HG02885 (cell line): ENCODE data around the gene PLS3.

Source experiments
- ATAC-seq: cut with Tn5 transposase; IDR thresholded peaks from one replicate; pipeline ENCODE4 v1.9.1; 2021; ENCODE audit warnings: mild to moderate bottlenecking; ENCODE audit not compliant: unreplicated experiment, poor library complexity

Gene PLS3

DNA sequence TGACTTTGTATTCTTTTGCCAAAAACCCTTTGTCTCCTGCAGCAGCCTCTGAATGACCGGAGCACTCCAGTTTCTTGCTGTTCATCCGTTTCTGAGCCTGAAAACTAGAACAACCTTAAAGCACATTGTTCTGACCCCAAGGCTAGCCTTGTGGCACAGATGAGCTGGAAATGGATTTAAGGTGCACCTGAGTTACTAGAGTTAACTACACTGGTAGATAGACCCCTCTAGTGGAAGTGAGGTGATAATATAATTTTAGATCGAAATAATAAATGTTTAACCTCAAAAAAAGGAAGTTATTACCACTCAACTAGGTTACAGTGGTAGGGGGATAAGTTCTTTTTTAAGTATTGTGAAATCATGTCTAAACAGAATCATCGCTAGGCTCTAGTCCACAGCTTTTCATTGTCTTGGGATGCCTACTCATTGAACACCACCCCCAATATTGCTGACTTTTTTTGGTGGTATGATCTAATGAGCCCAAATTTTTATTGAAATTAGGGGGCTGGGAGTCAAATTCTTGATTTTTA, 2.7 kb downstream of the PLS3 start:
- ATAC-seq = no peak

DNA sequence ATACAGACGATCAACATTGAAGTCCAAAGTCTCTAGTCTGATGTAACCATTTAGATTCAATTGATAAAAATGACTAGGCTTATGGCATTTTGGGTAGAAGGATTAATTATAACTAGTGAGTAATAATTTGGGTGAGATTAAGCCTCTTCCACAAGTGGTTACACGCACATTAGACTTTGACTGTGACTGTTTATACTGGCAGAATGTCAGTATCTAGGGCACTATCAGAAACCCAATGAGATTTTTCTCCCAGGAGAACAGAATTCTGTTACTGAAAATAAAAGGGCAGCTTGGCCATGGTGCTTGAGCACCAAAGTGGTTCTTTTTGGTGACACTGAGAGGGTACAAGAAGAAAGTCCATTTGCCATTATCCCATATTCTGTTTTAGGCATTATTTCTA, 3.3 kb downstream of the PLS3 start:
- ATAC-seq = no peak

DNA sequence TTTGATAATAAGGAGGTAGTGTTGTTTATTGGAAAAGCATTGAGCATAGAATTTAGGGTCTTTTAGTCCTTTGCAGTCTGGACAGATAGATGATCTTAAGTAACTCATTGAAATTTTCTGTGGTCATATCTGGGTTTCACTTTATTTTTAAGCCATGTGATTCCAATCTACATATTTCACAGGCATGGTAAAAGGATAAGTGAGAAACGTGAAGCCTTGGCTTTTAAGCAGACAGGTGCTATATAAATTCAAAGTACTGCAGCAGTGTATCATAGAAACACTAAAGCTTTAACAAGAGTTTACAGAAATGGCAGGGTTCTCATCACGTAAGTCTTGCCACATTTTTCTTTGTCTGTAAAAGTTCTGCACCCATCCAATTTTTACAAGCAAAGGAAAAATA, 4.9 kb downstream of the PLS3 start:
- ATAC-seq = no peak

DNA sequence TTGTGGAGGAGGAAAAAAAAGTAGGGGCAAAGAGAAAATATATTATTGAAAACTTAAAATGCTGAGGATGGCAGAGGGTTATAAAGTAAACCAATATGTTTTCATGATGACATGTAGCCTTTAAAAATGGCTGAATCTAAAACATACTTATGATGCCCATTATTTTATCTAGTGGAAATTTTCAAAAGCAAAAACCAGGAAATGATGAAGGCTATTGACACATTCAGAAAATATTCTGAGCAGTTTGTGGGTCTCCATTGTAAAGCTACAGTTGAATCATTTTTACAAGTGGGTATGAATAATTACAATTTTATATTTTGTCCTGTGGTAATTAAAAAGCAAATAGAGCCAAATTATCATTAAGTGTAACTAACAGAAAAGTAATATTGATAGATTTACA, 10.7 kb downstream of the PLS3 start:
- ATAC-seq = no peak

DNA sequence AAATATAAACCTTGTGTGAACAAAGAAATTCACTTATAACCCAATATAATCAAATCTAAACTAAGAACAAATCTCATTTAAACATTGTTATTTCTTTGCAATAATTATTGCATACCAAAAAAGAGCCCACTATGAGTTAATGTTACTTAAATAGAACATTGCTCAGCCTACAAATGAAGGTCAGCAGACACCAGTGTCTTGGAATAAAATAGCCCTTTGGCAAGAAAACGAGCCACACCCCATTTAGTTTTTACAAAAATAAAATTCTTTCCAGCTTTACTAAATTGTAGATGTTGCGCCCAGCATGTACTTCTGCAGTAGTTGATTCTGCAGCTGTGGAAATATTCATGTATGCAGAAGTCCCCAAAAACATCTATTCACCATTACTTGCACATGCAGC, 12.2 kb downstream of the PLS3 start:
- ATAC-seq = no peak

DNA sequence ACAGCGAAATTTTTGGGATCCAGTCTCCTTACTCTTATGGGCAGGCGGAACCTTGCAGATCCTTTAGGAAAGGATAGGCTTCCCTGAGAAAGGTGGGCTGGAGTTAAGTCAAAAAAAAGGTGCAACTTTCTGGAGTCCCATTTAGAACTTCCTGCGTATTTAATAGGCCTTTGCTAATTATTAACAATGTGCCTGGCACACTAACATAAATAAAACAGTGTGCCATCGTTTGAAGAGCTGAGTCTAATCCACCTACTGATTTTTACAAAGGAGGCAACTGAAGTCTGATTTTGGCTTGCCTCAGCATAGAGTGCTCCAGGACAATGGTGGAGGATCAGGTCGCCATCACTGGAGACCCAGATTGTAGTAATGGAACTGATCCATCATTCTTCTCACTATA, 15.7 kb downstream of the PLS3 start:
- no peak for ATAC-seq

DNA sequence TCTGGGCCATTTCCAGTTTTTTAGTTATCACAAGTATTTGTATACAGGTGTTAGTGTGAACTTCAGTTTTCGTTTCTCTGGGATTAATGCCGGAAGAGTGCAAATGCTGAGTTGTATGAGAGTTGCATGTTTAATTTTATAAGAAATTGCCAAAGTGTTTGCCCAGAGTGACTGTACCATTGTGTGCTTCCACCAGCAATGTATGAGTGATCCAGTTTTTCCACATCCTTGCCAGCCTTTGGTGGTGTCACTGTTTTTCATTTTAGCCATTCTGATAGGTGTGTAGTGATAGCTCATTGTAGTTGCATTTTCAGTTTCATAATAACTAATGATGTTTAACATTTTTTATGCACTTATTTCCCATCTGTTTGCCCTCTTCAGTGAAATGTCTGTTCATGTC, 18.4 kb downstream of the PLS3 start:
- ATAC-seq = no peak

DNA sequence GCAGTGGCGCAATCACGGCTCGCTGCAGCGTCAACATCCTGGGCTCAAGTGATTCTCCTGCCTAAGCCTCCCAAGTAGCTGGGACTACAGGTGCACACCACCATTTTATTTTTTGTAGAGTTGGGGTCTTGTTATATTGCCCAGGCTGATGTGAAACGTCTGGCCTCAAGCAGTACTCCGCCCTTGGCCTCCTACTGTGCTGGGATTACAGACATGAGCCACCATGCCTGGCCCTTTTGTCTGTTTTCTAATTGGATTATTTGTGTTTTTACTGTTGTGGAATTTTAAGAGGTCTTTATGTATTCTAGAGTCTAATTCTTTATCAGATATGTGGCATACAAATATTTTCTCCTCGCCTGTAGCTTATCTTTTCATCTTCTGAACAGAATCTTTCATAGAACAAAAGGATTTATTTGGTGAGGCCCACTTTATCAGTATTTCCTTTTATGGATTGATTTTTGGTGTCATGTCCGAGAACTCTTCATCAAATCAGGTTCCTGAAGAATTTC, 18.9 kb downstream of the PLS3 start:
- ATAC-seq = no peak

DNA sequence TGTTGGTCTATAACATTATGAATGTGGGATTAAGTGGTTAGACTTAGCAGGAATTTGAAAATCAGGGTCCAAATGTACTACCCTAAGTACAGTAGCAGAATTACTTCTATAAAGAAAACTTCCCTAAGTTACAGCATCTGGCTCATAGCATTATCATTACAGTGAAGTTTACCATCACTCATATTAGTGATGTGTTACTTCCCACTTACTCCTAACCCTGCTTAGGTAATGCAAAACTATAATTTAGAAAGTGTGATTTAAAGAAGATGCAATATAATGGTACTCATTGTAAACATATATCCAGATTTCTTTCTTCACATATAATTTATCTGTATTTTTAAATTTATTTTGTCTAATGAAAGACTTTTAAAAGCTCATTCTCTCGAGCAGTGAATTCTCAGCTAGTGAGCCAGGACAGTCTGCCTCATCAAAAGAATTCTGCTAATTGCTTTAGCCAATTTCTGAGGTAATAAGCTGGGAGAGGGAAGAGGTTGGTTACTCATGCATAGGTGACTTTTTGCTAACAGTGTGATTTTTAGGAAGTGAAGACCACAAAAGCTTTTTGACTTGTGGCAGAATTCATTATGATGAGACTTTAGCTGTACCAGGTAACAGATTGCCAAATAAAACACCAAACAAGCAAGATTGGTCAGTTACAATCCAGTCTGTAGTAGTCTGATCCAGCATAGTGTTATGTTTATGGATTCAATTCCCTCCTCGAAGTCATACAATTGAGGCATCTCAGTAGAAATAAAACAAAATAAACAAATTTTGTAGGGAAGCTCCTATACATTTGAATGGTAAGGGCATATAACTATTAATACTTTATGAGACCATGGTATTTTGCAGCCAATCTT, 21.0 kb downstream of the PLS3 start:
- no peak for ATAC-seq

DNA sequence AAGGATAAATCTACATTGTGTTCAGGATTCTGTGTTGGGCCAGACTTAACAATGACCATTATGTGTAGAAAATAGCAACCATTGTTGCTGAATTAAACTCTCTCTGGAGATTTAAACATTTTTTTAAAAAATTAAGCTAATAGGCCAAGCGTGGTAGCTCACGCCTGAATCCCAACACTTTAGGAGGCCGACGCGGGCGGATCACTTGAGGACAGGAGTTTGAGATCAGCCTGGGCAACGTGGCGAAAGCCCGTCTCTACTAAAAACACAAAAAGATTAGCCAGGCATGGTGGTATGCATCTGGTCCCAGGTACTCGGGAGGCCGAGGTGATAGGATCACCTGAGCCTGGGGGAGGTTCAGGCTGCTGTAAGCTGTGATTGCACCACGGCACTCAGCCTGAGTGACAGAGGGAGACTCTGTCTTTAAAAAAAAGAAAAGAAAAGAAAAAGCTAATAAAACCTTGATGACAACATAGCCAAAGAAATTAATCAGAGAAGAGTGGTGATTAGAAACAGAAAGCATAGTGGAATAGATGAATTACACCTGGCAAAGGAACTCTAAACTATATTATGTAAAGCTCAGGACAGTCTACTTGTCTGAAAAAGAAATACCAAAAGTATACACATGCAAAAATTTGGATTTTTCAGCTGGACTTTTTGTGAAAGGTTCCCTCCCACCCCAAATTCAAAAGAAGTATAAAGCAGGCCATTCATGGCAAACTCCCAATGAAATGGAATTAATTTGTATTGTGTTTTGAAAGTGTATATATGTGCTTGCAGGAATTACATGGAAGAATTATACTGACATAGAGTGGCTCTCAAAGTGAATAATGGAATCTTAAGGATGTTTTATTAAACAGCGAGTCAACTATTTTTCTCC, 21.9 kb downstream of the PLS3 start:
- no peak for ATAC-seq

DNA sequence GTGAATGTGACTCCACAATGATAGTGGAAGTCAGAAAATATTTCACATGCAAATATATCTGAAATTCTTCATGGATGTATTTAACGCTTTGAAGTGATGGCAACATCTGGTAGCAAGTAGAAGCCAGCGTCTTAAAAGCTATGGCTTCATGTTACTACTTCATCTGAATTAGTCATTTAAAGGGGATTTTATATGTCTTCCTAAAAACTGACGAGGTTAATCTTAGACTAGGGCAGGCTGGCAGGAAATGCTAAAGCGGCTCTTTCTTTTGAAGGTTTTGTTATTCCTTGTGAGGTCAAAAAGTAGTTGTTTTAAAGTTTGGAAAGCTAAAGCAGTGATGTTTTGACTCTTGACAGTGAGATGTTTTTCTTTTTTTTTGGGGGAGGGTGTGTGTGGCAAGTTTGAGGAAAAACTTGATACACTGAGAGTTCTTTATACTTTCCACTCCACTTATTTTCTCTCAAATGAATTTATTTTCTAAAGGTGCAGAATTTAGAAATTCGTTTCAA, 22.6 kb downstream of the PLS3 start:
- ATAC-seq = no peak

DNA sequence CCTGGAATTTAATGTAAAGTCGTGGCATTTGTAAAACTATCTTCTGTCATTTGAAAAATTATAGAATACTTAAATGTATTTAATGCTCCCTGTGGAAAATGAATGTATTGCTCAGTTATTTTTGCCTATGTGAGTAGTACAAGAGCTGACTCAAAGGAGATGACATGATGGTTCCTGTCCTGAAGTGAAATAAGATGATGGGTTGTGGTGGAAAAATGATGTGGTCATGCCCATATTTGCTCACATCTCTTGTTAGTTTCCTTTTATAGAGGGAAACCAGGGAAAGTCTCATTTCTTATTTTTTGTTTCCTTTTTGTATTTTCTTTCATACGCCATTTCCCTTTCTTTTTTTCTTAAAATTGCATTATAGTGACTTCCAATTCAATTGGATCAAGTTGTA, 23.7 kb downstream of the PLS3 start:
- peak; percentile 76 for ATAC-seq

DNA sequence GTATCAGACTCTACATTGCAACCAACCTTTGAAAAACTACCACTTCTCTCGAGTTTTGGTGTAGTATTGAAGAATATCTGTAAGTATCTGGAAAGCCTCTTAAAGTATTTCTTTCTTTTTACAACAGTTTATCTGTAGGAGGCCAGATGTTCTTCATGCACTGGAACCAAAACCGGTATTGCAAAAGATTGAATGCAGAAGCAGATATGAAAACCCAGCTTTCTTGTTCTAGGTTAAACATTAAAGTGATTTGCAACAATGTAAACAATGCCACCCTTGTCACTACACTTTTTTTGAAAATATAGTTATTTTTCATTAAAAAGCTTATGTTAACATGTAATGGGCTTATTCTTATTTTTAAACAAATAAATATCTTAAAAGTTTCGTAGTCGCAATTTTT, 27.2 kb downstream of the PLS3 start:
- no peak for ATAC-seq

DNA sequence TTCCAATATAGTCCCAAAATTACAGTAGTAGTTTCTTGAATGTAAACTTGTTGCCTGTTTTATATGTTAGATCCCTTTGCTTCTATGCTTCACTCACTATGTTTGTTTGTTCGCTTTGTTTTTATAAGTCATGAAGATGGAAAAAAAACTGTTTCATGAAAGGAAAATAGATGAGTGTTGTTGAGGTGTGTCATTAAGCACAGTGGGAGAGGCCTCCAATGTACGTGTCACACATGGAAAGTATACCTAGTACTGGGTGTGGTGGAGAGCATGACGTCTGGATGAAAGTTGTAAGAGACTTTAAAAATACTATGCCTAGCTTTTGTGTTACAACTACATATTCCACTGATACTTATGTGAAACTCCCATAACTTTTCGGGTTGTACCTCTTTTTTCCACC, 28.4 kb downstream of the PLS3 start:
- no peak for ATAC-seq

DNA sequence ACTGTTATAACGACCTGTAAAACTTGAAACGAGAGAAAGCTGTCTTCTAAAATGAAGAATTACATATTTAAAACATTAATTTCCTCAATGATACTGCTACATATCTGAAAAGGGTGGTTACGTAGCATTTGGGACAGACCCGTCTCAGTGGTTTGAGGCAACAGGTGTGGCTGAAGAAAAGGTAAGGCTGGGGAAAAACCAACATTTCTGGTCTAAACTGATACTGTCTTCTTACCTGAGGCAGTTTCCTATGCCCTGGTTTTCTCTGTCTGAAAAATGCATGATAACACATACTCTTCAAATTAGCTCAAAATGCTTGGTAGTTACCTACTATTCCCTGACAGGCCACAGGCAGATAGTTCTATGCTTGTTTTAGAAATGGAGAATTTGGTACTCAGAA, 30.4 kb downstream of the PLS3 start:
- no peak for ATAC-seq

DNA sequence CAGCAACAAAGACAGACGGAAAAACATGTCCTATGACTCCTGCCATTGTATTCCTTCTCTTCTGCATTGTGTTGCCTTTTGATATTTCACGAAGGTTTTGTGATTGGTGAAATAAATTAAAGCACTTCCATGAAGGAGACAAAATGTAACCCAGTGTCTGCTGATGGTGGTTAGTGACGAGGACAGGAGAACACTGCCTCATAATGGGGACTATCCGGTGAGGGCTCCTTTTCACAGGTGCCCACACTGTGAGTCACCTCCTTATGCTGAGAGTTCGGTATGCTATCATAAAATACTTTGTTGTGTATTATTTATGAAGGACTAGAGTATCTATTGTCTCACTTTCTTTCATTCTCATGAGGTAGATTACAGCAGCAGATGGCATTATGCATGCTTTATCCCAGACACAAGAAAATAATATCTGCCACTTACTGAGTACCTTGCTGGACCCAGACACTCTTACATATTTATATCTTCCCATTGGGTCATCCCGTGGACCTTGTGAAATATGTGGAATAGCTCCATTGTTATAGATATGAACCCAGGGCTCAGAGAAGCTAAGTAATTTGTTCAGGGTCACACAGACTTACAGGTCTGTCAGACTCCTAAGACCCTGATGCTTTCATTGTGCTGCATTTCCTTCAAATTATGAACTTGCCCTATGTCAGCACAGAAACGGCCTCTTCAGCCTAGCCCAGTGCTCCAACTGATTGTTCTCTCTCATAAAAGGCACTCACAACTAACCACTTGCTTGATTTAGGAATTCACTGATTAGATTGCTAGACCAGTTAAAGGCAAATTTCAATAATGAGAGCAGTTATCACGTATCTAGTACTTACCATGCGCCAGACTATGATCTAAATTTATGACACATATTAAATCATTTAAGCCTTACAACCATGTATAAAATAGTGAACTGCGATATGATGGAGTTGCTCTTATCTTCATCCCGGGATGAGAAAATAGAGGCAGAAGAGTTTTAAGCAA, 31.2 kb downstream of the PLS3 start:
- ATAC-seq = no peak

DNA sequence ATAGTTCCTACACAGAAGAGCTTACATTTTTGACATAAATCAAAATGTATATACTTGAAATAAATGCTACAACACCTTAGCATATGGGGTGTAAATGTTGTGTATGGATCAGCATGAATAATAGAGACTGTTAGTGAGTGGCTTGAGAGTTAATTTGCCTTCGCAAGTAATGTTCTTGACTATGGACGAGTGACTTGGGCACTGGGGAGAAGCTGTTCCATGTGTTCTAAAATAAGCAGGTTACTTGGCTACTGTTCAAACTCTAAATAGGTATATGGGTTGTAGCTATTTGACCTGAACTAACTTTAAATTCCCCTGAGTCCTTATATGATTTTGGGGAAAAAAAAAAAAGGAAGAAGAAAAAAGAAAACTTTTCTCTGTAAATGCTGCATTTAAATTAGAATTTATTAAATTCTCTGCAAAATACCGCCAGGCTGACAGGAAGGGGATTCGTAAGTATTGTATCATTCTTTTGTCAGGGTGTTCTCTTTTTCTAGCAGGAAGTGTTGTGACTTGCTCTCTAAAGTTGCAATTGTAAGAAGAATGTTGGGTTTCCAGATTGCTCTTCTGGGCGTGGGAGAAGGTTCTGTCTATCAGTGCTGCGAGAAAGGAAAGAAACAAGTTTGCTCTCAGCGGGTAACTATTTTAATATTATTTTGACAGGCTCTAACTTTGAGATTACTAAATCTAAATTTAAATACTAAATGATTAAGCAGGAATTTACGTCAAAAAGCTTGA, 32.2 kb downstream of the PLS3 start:
- ATAC-seq = no peak

DNA sequence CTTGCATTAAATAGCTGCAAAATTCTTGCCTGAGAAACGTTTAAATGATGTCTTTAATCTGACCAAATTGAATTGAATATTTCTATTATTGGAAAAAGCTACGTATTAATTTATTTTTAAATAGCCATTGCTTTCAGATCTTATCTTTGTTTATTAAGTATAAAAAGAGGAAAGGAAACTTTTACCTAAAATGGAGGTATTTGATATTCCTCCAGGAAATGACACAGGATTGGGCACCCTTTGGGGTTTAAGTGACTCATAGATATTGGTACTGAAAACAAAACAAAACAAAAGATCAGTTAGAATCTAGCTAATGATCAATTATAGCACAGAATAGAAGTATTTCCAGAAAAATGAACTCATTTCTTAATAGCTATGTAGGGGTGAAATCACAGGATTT, 34.1 kb downstream of the PLS3 start:
- ATAC-seq = no peak

DNA sequence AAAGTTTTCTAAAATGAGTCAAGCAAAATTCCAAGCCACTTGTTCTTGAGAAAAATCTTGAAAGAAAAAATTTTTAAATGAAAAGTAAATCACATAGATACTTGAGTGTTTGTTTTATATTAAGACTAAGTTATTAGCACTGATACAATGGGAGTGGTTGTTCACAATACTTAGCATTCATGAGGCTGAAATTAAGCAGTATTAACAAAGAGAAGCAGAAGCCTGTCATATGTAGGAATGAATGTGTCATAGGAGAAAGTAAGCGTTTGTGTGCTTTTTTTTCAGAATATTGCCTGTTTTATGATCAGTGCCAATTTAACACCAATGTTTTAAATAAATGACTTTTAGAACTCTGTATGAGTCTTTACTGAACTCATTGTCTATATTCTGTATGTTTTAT, 37.6 kb downstream of the PLS3 start:
- no peak for ATAC-seq
